Colonic mucosa (tissue), 4 donors: Measurements from ENCODE around the gene CYS1. TPM values are rescaled to one million over a fixed set of nuclear protein-coding genes. Genes with fewer than 3 reads are reported as not detected.

Experiments used
- DNase-seq: peaks from one replicate; pipeline ENCODE4 v3.0.0-alpha.2; 2020
- H3K27ac ChIP-seq: fragments of 200-600 bp; one replicate; pipeline ENCODE4 v1.8.0; 2021
- H3K27me3 ChIP-seq: fragments of 200-600 bp; one replicate; pipeline ENCODE4 v1.8.0; 2021
- H3K36me3 ChIP-seq: fragments of 200-600 bp; one replicate; pipeline ENCODE4 v1.8.0; 2021
- H3K4me1 ChIP-seq: fragments of 200-600 bp; one replicate; pipeline ENCODE4 v1.8.0; 2021; ENCODE audit warnings: mild to moderate bottlenecking
- H3K4me3 ChIP-seq: fragments of 200-600 bp; one replicate; pipeline ENCODE4 v1.8.0; 2021
- H3K9ac ChIP-seq, 2 donors: one replicate each; pipeline ENCODE4 v1.7.0; 2013; ENCODE audit warnings: control low read depth in 2 of 2, low read depth in 2 of 2, low read length in 2 of 2
- H3K9me3 ChIP-seq: fragments of 200-600 bp; one replicate; pipeline ENCODE4 v1.8.0; 2021
- CTCF ChIP-seq: fragments of 200-600 bp; IDR thresholded peaks from one replicate; pipeline ENCODE4 v1.8.0; 2022; ENCODE audit warnings: antibody characterized with exemption, mild to moderate bottlenecking
- intact Hi-C: fragments of 100-400 bp; cut with DNase I; formaldehyde crosslinking; loops from one replicate; pipeline ENCODE4 v1.14.1; 2022
- total RNA-seq, 2 donors: library from RNA; stranded (reverse); fragmentation: NEBNext Ultra II Directional in 1 of 2; extraction: Animal tissue kit (Norgen Biotek cat#: 25700) in 1 of 2; gene quantifications; one replicate each; pipeline ENCODE4 v1.2.1, GENCODE V29; 2021
- donor health status: healthy.
- donor health status: DM: no; HTN: no; CAD: no.
- donor health status: DM: no; HTN: no; CAD: no.

Gene CYS1
- total RNA-seq, 2 donors from 2014 or later, result 0.52 to 2.5 TPM

- TF ChIP-seq CTCF, result no peak
- Histone ChIP-seq H3K9me3 (no peaks in the 10 kb centered on the region), H3K36me3 (no peaks in the 10 kb centered on the region), H3K27me3 (no peaks in the 10 kb centered on the region), H3K4me1 (peaks cover 4% of the 10 kb centered on the region), H3K4me3 (no peak overlapping the region), H3K9ac (no peak overlapping the region), H3K27ac (no peak overlapping the region)
- intact Hi-C loops, result no loop called here
- DNase-seq, result no peak
Observed at GRCh38 chr2:10052216-10052615, 28.0 kb downstream of the CYS1 start.

DNA sequence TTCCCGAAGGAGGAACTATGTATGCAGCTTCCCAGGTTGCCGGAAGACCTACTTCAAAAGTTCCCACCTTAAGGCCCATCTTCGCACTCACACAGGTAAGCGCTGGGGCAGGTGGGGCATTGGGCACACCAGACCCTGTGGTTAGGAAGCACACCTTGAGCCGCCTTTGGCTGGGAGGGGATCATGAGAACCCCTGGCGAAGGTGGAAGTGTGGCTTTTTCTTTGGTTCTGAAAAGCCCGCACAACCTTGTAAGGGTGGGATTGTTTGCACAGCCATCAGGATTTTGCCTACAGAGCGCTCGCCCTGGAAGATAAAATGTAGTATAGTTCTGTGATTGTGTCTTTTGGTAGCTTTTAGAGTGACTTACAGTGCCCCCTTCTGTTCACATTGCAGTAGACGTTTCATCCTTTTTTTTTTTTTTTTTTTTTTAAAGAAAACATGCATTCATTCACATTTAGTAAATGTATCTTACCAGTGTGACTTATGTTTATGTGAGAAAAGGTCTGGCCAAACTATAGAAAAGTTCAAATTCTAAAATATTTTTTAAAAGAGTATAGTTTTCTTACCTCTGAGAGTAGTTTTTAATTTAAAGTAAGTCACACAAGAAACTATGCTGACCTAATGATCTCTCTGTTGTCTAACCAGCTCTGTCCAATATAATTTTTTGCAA is 31.6 kb downstream of the CYS1 start:
- Histone ChIP-seq H3K27me3 (no peaks in the 10 kb centered on the region), H3K4me3 (no peak overlapping the region), H3K4me1 (no peaks in the 10 kb centered on the region), H3K9me3 (no peaks in the 10 kb centered on the region), H3K36me3 (no peaks in the 10 kb centered on the region), H3K9ac (no peak overlapping the region), H3K27ac (no peak overlapping the region)
- TF ChIP-seq CTCF, result peak; percentile 58
- DNase-seq, result peak; percentile 31
- intact Hi-C loops, result loop anchor here (5.0 kb wide), 2 partner anchors 66 to 236 kb away; no protein-coding TSS in a partner anchor

DNA sequence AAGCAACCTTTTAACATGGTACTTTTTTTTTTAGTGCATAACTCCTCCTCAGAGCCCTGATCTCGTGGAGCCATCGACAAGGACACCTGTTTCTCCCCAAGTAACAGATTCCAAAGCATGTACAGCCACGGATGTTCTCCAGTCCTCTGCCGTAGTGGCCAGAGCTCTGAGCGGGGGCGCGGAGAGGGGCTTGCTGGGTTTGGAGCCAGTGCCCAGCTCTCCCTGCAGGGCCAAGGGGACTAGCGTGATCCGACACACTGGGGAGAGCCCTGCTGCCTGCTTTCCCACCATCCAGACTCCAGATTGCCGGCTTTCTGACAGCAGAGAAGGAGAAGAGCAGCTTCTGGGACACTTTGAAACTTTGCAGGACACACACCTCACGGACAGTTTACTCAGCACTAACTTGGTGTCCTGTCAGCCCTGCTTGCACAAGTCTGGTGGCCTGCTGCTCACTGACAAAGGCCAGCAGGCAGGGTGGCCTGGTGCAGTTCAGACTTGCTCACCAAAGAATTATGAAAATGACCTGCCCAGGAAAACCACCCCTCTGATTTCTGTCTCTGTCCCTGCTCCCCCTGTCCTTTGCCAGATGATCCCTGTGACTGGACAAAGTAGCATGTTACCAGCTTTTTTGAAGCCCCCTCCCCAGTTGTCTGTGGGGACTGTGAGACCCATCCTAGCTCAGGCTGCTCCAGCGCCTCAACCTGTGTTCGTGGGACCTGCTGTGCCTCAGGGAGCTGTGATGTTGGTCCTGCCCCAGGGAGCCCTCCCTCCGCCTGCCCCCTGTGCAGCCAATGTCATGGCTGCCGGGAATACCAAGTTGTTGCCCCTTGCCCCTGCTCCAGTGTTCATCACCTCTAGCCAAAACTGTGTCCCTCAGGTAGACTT is 32.4 kb downstream of the CYS1 start:
- Histone ChIP-seq H3K9ac (no peak overlapping the region), H3K9me3 (no peaks in the 10 kb centered on the region), H3K27me3 (no peaks in the 10 kb centered on the region), H3K36me3 (no peaks in the 10 kb centered on the region), H3K27ac (no peak overlapping the region), H3K4me1 (no peaks in the 10 kb centered on the region), H3K4me3 (no peak overlapping the region)
- intact Hi-C loops, result loop anchor here (5.0 kb wide), 2 partner anchors 66 to 236 kb away; no protein-coding TSS in a partner anchor
- DNase-seq, result no peak
- TF ChIP-seq CTCF, result no peak

GRCh38 chr2:10046931-10047330 is 33.3 kb downstream of the CYS1 start:
- Histone ChIP-seq H3K36me3 (no peaks in the 10 kb centered on the region), H3K4me1 (no peaks in the 10 kb centered on the region), H3K4me3 (no peak overlapping the region), H3K9ac (no peak overlapping the region), H3K27ac (no peak overlapping the region), H3K9me3 (no peaks in the 10 kb centered on the region), H3K27me3 (no peaks in the 10 kb centered on the region)
- no peak for TF ChIP-seq CTCF
- DNase-seq, result no peak
- intact Hi-C loops, result loop anchor here (5.0 kb wide), 2 partner anchors 65 to 235 kb away; no protein-coding TSS in a partner anchor

DNA sequence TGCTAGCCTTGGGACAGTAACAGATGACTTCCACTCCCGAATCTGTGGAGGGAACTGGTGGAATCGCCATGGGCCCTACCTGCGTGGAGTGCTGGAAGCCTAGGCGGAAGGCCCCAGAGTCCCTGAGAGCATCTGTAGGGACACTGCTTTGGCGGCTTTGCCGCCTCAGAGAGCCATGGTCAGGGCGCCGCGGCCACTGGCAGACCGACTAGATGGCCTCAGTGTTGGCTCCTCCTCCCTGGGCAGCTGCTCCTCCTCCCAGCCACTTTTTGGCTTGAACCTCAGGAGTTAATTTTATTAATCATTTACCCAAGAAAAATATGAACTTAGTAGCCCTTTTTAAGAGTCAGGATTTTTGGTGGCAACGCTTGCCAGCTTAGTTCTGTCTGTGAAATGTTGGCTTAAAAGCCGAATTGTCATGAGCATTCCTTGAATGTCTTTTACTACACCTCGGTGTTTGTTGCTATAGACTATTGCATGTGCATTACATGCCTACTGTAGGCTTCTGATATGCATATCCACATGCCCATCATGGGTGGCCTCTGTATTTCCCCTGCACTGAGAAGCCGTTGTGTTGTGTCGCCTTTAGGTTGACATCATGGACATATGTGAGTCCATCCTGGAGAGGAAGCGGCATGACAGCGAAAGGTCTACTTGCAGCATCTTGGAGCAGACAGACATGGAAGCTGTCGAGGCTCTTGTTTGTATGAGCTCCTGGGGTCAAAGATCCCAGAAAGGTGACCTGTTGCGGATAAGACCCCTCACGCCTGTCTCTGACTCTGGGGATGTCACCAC is 34.5 kb downstream of the CYS1 start:
- H3K9me3 ChIP-seq, result no peaks in the 10 kb centered on the region
- intact Hi-C loops, result loop anchor here (5.0 kb wide), 2 partner anchors 63 to 233 kb away; no protein-coding TSS in a partner anchor
- H3K36me3 ChIP-seq, result no peaks in the 10 kb centered on the region
- DNase-seq, result no peak
- H3K4me3 ChIP-seq, result no peak overlapping the region
- TF ChIP-seq CTCF, result no peak
- no peak overlapping the region for H3K27ac ChIP-seq
- no peaks in the 10 kb centered on the region for H3K27me3 ChIP-seq
- H3K4me1 ChIP-seq, result no peaks in the 10 kb centered on the region
- H3K9ac ChIP-seq, result no peak overlapping the region
